K562 (cell line): ENCODE data around the gene VWA3A. TPM values are rescaled to one million over a fixed set of nuclear protein-coding genes. Genes with fewer than 3 reads are reported as not detected.

ENCODE experiments used
- DNMT1 ChIP-seq: fragments of 450-650 bp; IDR thresholded peaks from 2 replicates; pipeline ENCODE4 v1.6.1; 2016; ENCODE audit warnings: antibody characterized with exemption, mild to moderate bottlenecking
- FUS ChIP-seq: fragments of 200-400 bp; formaldehyde crosslinking; optimal IDR thresholded peaks from 2 replicates; pipeline ENCODE3; 2017; ENCODE audit warnings: low read depth, low read length
- HLTF ChIP-seq: fragments of 450-650 bp; IDR thresholded peaks from 2 replicates; pipeline ENCODE4 v1.6.1; 2016
- NFIC ChIP-seq: fragments of 450-650 bp; IDR thresholded peaks from 2 replicates; pipeline ENCODE4 v1.6.1; 2017; ENCODE audit warnings: mild to moderate bottlenecking, inconsistent platforms
- NFRKB ChIP-seq: fragments of 450-650 bp; IDR thresholded peaks from 2 replicates; pipeline ENCODE4 v1.6.1; 2016; ENCODE audit warnings: low read depth
- NR2C2 ChIP-seq, 2 experiments: fragments of 200-800 bp in 1 of 2; sonication (Bioruptor generic) in 1 of 2; sonication (generic) in 1 of 2; formaldehyde crosslinking in 1 of 2; IDR thresholded peaks; 2 replicates each; pipeline versions ENCODE4 v1.6.1 to v1.8.0; 2016 to 2022; ENCODE audit warnings: mild to moderate bottlenecking in 1 of 2, missing compliant biosample characterization in 1 of 2, missing genetic modification characterization in 1 of 2, missing genetic modification reagents in 1 of 2
- POLR2H ChIP-seq: IDR thresholded peaks from 2 replicates; pipeline ENCODE4 v1.6.1; 2016; ENCODE audit warnings: missing genetic modification characterization, low read depth, mild to moderate bottlenecking, control low read depth, missing compliant biosample characterization, moderate library complexity
- SMAD4 ChIP-seq: fragments of 250-450 bp; sonication (Bioruptor Pico); conservative IDR thresholded peaks from 2 replicates; pipeline ENCODE4 v1.8.0; 2021; ENCODE audit warnings: inconsistent platforms, mild to moderate bottlenecking, moderate library complexity
- STAT6 ChIP-seq: sonication (generic); formaldehyde crosslinking; IDR thresholded peaks from 2 replicates; pipeline ENCODE4 v1.8.1; 2023; ENCODE audit warnings: mild to moderate bottlenecking, missing genetic modification reagents
- TBP ChIP-seq: optimal IDR thresholded peaks from 2 replicates; pipeline ENCODE3; 2011; ENCODE audit warnings: low read depth, low read length, improper control_type of control experiment
- TEAD4 ChIP-seq, 2 experiments: sonication (generic) in 1 of 2; formaldehyde crosslinking in 1 of 2; IDR thresholded peaks; 2 replicates each; pipeline versions ENCODE4 v1.6.1 to v1.8.0; 2012 to 2022; ENCODE audit warnings: borderline replicate concordance in 1 of 2, inconsistent platforms in 1 of 2, low read length in 1 of 2, mild to moderate bottlenecking in 1 of 2, missing genetic modification reagents in 1 of 2
- U2AF2 ChIP-seq: fragments of 200-400 bp; formaldehyde crosslinking; optimal IDR thresholded peaks from 2 replicates; pipeline ENCODE3; 2017; ENCODE audit warnings: low read depth, mild to moderate bottlenecking, low read length
- ZNF551 ChIP-seq: fragments of 250-450 bp; sonication (Bioruptor Pico); IDR thresholded peaks from 2 replicates; pipeline ENCODE4 v1.5.0; 2021; ENCODE audit warnings: mild to moderate bottlenecking, moderate library complexity
- ZNF609 ChIP-seq: sonication (generic); formaldehyde crosslinking; IDR thresholded peaks from 2 replicates; pipeline ENCODE4 v1.8.1; 2023; ENCODE audit warnings: missing genetic modification reagents, mild to moderate bottlenecking, borderline replicate concordance
- polyA plus RNA-seq, 8 experiments: library from polyadenylated mRNA; depleted of rRNA in 4 of 8; stranded (reverse) in 5 of 8; unstranded in 3 of 8; fragments of >200 nt; fragmentation: Nextera tagmentation in 2 of 8; fragmentation: Illumina TruSeq in 1 of 8; extraction: Ambion mirVana in 2 of 8; extraction: Trizol in 1 of 8; gene quantifications; 2 replicates each; pipeline versions ENCODE4 v1.2.1 to v1.2.3, GENCODE V29; 2011 to 2014; ENCODE audit warnings: inconsistent platforms in 1 of 8, missing spikeins in 1 of 8
- total RNA-seq, 7 experiments: library from RNA; depleted of rRNA in 6 of 7; stranded (reverse); fragments of >200 nt in 6 of 7; fragmentation: Illumina TruSeq in 2 of 7; extraction: Trizol in 2 of 7; gene quantifications; 2 replicates each; pipeline versions ENCODE4 v1.2.1 to v1.2.3, GENCODE V29; 2011 to 2021; ENCODE audit warnings: low replicate concordance in 1 of 7
- TF ChIP-seq, protein P1 (sequence below): fragments of 450-650 bp; IDR thresholded peaks from 2 replicates; pipeline ENCODE4 v1.6.1; 2016; ENCODE audit warnings: borderline replicate concordance
- TF ChIP-seq, protein P2 (sequence below): sonication (generic); formaldehyde crosslinking; IDR thresholded peaks from 2 replicates; pipeline ENCODE4 v1.8.1; 2022; ENCODE audit warnings: missing genetic modification reagents

The VWA3A gene
- total and polyA plus RNA-seq, 9 of the 15 experiments (the other 6 are each of a cell fraction or from before 2014, with no cell fraction given): not detected

DNA sequence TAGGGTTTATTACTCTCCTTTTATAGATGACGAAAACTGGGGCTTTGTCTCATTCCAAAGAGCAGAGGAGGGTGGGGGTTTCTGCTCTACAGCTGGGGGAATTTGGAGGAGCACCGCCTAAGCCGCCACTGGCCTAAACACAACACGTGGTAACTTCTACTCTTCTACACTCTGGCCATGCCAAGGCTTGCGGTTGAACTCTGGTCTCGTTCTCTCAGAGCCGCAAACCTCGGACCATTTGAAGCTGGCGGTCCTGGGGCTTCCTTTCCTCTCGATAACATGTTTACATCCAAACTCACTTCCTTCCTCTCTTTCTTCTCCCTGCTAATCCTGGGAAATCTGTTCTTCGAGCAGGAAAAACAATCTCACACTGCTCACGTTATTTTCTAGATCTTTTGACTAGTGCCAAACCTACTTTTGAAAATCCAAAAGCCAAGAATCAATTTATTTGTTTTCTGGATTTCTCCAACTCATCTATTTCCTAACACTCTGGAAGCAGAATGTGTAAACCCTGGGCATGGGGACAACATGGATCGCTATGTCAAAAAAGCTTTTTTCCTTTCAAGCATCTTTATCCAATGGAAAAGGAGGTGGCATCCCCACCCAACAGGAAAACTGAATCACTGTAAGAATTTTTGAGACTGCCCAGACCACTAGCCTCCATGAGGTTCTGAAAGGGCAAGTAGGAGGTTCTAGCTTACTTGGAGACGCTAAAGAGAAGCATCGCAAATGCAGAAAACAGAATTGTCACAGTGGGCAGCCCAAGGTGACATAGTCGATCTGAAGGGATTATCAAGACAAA, 100.1 kb downstream of the VWA3A start (continued):
- no peak for TF ChIP-seq STAT6 (CRISPR knock-in tag)
- TF ChIP-seq TEAD4 (IDR thresholded peaks at IDR 0.05; ENCODE audit: low read length): no peak
- no peak for TF ChIP-seq TEAD4 (CRISPR knock-in tag; IDR thresholded peaks at IDR 0.05; ENCODE audit: borderline replicate concordance)
- no peak for TF ChIP-seq FUS
- TF ChIP-seq ZNF609 (CRISPR knock-in tag): no peak
- TF ChIP-seq U2AF2: no peak
- TF ChIP-seq DNMT1: no peak
- no peak for TF ChIP-seq TBP
- no peak for TF ChIP-seq HLTF
- no peak for TF ChIP-seq NFIC
- no peak for TF ChIP-seq ZNF551 (CRISPR knock-in tag)
- TF ChIP-seq NFRKB: no peak
- TF ChIP-seq, protein P1, sequence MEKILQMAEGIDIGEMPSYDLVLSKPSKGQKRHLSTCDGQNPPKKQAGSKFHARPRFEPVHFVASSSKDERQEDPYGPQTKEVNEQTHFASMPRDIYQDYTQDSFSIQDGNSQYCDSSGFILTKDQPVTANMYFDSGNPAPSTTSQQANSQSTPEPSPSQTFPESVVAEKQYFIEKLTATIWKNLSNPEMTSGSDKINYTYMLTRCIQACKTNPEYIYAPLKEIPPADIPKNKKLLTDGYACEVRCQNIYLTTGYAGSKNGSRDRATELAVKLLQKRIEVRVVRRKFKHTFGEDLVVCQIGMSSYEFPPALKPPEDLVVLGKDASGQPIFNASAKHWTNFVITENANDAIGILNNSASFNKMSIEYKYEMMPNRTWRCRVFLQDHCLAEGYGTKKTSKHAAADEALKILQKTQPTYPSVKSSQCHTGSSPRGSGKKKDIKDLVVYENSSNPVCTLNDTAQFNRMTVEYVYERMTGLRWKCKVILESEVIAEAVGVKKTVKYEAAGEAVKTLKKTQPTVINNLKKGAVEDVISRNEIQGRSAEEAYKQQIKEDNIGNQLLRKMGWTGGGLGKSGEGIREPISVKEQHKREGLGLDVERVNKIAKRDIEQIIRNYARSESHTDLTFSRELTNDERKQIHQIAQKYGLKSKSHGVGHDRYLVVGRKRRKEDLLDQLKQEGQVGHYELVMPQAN: no peak
- no peak for TF ChIP-seq NR2C2 (CRISPR knock-in tag; IDR thresholded peaks at IDR 0.05)
- peak; percentile 56 for TF ChIP-seq NR2C2 (tag; IDR thresholded peaks at IDR 0.05)
- TF ChIP-seq, protein P2, sequence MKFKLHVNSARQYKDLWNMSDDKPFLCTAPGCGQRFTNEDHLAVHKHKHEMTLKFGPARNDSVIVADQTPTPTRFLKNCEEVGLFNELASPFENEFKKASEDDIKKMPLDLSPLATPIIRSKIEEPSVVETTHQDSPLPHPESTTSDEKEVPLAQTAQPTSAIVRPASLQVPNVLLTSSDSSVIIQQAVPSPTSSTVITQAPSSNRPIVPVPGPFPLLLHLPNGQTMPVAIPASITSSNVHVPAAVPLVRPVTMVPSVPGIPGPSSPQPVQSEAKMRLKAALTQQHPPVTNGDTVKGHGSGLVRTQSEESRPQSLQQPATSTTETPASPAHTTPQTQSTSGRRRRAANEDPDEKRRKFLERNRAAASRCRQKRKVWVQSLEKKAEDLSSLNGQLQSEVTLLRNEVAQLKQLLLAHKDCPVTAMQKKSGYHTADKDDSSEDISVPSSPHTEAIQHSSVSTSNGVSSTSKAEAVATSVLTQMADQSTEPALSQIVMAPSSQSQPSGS (CRISPR knock-in tag): no peak
- no peak for TF ChIP-seq POLR2H
- TF ChIP-seq SMAD4: no peak; the same call in 1 of the 2 replicates
